Fibroblast of villous mesenchyme (primary cell): Measurements from ENCODE around the gene C19orf38. TPM values are rescaled to one million over a fixed set of nuclear protein-coding genes. Genes with fewer than 3 reads are reported as not detected.
A peak's percentile ranks its signal among the peaks of the same experiment; 100 is the strongest.
"Not testable (repeated sequence)": the region's sequence is repeated elsewhere in the genome, so short reads cannot be mapped to it uniquely, and the experiment has no call there.

Experiments
- DNase-seq: peaks from one replicate; pipeline ENCODE4 v3.0.0-alpha.2; 2010; ENCODE audit warnings: low read depth
- H3K4me3 ChIP-seq: 2 replicates; pipeline ENCODE4 v1.5.1; 2011; ENCODE audit warnings: low read depth, mild to moderate bottlenecking, low read length
- total RNA-seq: library from RNA; depleted of rRNA; stranded (reverse); fragments of >200 nt; gene quantifications from 2 replicates; pipeline ENCODE4 v1.2.3, GENCODE V29; 2012
- TF ChIP-seq, protein P1 (sequence below): IDR thresholded peaks from 2 replicates; pipeline ENCODE4 v1.5.1; 2012; ENCODE audit warnings: low read depth, mild to moderate bottlenecking, low read length; ENCODE audit not compliant: insufficient read depth

C19orf38 gene
- total RNA-seq, 1 donor: 0.43 TPM

DNA sequence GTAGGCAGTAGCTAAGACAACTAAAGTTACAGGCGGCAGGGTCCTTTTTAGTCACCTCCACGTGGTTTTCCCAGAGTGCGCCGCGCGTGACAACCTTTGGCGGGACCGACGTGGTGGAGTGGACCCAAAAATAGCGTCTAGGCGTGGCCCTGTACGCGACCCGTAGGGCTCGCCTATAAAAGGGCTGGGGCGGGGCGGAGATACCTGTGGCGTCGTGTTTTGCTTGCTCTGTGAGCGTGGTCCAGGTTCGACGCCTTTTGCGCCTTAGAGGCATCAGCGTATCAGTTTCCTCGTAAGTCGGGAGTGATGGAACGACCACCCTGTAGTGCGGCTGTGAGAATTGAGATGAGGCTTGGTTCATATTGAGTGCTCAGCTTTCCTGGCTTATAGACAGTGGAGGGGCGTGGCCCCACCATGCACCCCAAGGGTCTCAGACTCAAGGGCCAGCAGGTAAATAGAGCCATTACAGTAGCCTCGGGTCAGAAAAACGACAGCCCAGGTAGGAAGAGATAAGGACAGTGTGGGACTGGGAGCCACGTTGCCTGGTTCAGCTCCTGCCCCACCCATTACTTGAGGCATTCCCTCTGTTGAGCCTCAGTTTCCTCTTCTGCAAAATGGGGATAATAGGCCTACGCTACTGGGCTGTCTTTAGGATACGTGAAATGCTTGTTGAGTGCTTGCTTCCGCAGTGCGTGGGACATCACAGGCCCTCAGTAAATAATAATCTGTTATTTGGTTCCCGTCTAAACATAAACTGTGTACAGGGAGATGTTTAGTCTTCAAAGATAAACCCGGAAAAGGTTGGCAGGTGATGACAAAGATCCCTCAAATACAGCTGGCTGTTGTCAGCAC is 11.5 kb upstream of the C19orf38 start:
- H3K4me3 ChIP-seq: peak overlapping the region; percentile 79
- no peak for DNase-seq
- TF ChIP-seq, protein P1, sequence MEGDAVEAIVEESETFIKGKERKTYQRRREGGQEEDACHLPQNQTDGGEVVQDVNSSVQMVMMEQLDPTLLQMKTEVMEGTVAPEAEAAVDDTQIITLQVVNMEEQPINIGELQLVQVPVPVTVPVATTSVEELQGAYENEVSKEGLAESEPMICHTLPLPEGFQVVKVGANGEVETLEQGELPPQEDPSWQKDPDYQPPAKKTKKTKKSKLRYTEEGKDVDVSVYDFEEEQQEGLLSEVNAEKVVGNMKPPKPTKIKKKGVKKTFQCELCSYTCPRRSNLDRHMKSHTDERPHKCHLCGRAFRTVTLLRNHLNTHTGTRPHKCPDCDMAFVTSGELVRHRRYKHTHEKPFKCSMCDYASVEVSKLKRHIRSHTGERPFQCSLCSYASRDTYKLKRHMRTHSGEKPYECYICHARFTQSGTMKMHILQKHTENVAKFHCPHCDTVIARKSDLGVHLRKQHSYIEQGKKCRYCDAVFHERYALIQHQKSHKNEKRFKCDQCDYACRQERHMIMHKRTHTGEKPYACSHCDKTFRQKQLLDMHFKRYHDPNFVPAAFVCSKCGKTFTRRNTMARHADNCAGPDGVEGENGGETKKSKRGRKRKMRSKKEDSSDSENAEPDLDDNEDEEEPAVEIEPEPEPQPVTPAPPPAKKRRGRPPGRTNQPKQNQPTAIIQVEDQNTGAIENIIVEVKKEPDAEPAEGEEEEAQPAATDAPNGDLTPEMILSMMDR: no peak

DNA sequence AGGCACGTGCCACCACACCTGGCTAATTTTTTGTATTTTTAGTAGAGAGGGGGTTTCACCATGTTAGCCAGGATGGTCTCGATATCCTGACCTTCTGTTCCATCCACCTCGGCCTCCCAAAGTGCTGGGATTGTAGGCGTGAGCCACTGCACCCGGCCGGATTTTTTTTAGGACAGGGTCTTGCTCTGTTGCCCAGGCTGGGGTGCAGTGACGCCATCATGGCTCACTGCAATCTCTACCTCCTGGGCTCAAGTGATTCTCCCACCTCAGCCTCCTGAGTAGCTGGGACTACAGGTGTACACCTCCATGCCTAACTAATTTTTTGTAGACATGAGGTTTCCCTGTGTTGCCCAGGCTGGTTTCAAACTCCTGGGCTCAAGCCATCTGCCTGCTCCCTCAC is 10.6 kb upstream of the C19orf38 start:
- not testable (repeated sequence) for H3K4me3 ChIP-seq, DNase-seq

GRCh38 chr19:10838377-10838776 is 9.8 kb upstream of the C19orf38 start:
- TF ChIP-seq, protein P1: no peak
- no peak for DNase-seq
- no peak overlapping the region for H3K4me3 ChIP-seq

DNA sequence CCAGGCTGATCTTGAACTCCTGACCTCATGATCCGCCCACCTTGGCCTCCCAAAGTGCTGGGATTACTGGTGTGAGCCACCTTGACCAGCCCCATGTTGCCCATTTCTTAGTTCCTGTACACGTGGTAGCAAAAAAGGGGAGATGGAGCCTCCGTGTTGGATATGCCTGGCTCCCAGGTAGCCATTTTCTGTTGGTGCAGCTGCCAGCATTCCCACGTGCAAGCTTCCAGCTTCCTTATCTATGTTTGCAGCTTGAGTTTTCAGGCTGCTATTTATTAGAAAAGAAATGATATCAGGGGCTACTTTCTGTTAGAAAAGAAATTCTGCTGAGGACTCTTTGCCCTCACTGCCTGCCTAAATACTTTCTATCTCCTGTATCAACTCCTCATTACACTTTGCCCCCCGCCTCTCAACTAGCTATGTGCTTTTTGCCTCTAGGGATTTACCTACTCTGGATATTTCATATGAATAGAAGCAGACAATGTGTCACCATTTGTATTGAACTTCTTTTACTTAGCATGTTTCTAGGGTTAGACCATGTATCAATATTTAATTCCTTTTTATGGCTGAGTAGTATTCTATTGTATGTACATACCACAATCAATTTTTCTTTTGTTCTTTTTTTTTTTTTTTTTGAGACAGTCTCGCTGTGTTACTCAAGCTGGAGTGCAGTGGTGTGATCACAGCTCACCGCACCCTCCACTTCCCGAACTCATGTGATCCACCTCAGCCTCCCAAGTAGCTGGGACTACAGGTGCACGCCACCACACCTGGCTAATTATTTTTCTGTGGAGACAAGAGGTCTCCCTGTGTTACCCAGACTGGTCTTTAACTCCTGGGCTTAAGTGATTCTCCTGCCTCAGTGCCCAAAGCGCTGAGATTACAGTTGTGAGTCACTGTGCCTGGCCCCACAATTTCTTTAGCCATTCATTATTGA is 8.8 kb upstream of the C19orf38 start:
- DNase-seq: no peak
- no peak overlapping the region for H3K4me3 ChIP-seq
- TF ChIP-seq, protein P1: no peak

- H3K4me3 ChIP-seq: no peak overlapping the region
- DNase-seq: no peak
- TF ChIP-seq, protein P1: no peak
These were observed 5.4 kb upstream of the C19orf38 start for GRCh38 chr19:10842788-10843187.

- TF ChIP-seq, protein P1: no peak
- no peak overlapping the region for H3K4me3 ChIP-seq
- no peak for DNase-seq
These were observed 1.6 kb upstream of the C19orf38 start for GRCh38 chr19:10846500-10847202.

DNA sequence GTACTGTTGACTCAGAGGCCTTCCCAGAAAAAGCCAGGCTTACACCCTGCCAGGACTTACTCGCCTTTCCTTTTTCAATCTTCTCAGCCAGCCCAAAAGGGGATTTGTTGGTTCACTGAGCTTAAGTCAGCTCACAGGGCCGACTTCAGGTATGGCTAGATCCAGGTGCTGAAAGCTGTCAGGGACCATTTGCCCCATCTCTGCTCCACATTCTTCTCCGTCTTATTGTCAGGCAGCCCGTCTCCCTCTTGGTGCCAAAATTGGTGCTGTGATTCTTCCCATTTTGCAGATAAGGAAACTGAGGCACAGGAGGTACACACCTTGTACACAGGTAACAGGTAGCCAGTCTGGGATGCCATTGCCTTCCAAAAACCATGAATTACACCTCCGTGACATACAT is 2.4 kb downstream of the C19orf38 start:
- TF ChIP-seq, protein P1: no peak
- H3K4me3 ChIP-seq: no peak overlapping the region
- no peak for DNase-seq
